ENCODE results near the gene TFAM. TPM values are rescaled to one million over a fixed set of nuclear protein-coding genes. Genes with fewer than 3 reads are reported as not detected.

TFAM gene
- total and polyA plus RNA-seq, 2 donors (not counting 1 experiment from before 2014, with no cell fraction given), result 8.2 to 38.4 TPM

- H3K9me3 ChIP-seq (ENCODE audit: control extremely low read depth in 1 of 3, control insufficient read depth in 2 of 3, insufficient read depth in 1 of 3, low read length in 2 of 3), result no peaks in the 10 kb centered on the region
- ChIA-PET POLR2A (interaction anchor here (0.5 to 1.7 kb wide), 3 partner anchors 49 to 123 kb away, joined by 4 to 16 read pairs (median 7); partner anchors contain the start of genes CISD1, IPMK and UBE2D1), CTCF (interaction anchor here (0.6 to 2.6 kb wide), 14 partner anchors 18 to 1844 kb away, joined by 3 to 15 read pairs (median 3); partner anchors contain the start of genes CCDC6, CISD1, IPMK and UBE2D1)
- DNase-seq (no peak), ATAC-seq (ENCODE audit: low read depth) (peak; percentile 2)
- peaks cover 24 to 29% of the 10 kb centered on the region in 2 donors for H3K4me1 ChIP-seq (ENCODE audit: control insufficient read depth in 2 of 2, insufficient read depth in 2 of 2, low read length in 2 of 2)
- peak overlapping the region; percentile 84 to 97 for H3K27ac ChIP-seq (ENCODE audit: low read length in 2 of 2)
- Mint-ChIP-seq H3K9me3 (ENCODE audit: insufficient read depth) (no peaks in the 10 kb centered on the region), H3K4me1 (peaks cover 38% of the 10 kb centered on the region), H3K4me3 (peak overlapping the region; percentile 92), H3K27me3 (no peaks in the 10 kb centered on the region), H3K27ac (peak overlapping the region; percentile 96)
- intact Hi-C loops (cut with micrococcal nuclease), result loop anchor here (2.0 to 10.0 kb wide), 2 partner anchors 94 to 1520 kb away; partner anchors contain the start of gene CCDC6
- peak overlapping the region; percentile 94 for H3K9ac ChIP-seq (ENCODE audit: low read length)
- H2AFZ ChIP-seq (ENCODE audit: insufficient read depth, low read depth, low read length, poor library complexity, severe bottlenecking), result peak overlapping the region; percentile 85
- 2% methylated on average over 10 of the region's 12 CpGs for WGBS (ENCODE audit: insufficient coverage)
- H4K20me1 ChIP-seq (ENCODE audit: control insufficient read depth, insufficient read depth, low read length, poor library complexity, severe bottlenecking), result no peaks in the 10 kb centered on the region
- peak overlapping the region; percentile 73 to 89 (median 82) for H3K4me3 ChIP-seq (ENCODE audit: control extremely low read depth in 1 of 5, extremely low read depth in 1 of 5, insufficient read depth in 1 of 5, low read depth in 2 of 5, low read length in 4 of 5)
- H3K36me3 ChIP-seq (replicated peaks in 1 of 2; ENCODE audit: control extremely low read depth in 1 of 2, control insufficient read depth in 1 of 2, extremely low read depth in 1 of 2, insufficient read depth in 2 of 2, low read length in 1 of 2), result peaks cover 2 to 16% of the 10 kb centered on the region in 2 experiments
- peaks cover 35% of the 10 kb centered on the region for H3K79me2 ChIP-seq (ENCODE audit: control insufficient read depth, insufficient read depth, low read length)
- H3K4me2 ChIP-seq (replicated peaks; ENCODE audit: low read depth, low read length, poor library complexity, severe bottlenecking), result peak overlapping the region; percentile 87
- no peaks in the 10 kb centered on the region for H3K27me3 ChIP-seq (replicated peaks in 1 of 4; ENCODE audit: control extremely low read depth in 1 of 4, control insufficient read depth in 3 of 4, insufficient read depth in 4 of 4, low read length in 3 of 4)
- TF ChIP-seq EZH2 (IDR thresholded peaks at IDR 0.05; ENCODE audit: borderline replicate concordance, insufficient read depth, low read depth, low read length, poor library complexity, severe bottlenecking), result no peak
- no peak for TF ChIP-seq CTCF (IDR thresholded peaks at IDR 0.05)
These were observed 639 bp upstream of the TFAM start for GRCh38 chr10:58384544-58384998.

GRCh38 chr10:58385784-58386112 lies 538 bp downstream of the TFAM start:
- Mint-ChIP-seq H3K4me1 (peaks cover 43% of the 10 kb centered on the region), H3K27me3 (no peaks in the 10 kb centered on the region), H3K4me3 (peak overlapping the region; percentile 92), H3K27ac (peak overlapping the region; percentile 96), H3K9me3 (ENCODE audit: insufficient read depth) (no peaks in the 10 kb centered on the region)
- H3K36me3 ChIP-seq (replicated peaks in 1 of 2; ENCODE audit: control extremely low read depth in 1 of 2, control insufficient read depth in 1 of 2, extremely low read depth in 1 of 2, insufficient read depth in 2 of 2, low read length in 1 of 2), result peaks cover 2 to 28% of the 10 kb centered on the region in 2 experiments
- ChIA-PET POLR2A (no interaction called here), CTCF (interaction anchor here (1.0 to 2.6 kb wide), 3 partner anchors 10 to 209 kb away, joined by 3 to 15 read pairs (median 5); no protein-coding TSS in a partner anchor)
- no peaks in the 10 kb centered on the region for H4K20me1 ChIP-seq (ENCODE audit: control insufficient read depth, insufficient read depth, low read length, poor library complexity, severe bottlenecking)
- peaks cover 37% of the 10 kb centered on the region for H3K79me2 ChIP-seq (ENCODE audit: control insufficient read depth, insufficient read depth, low read length)
- peak overlapping the region; percentile 84 to 97 for H3K27ac ChIP-seq (ENCODE audit: low read length in 2 of 2)
- no peak for ATAC-seq (ENCODE audit: low read depth)
- H2AFZ ChIP-seq (ENCODE audit: insufficient read depth, low read depth, low read length, poor library complexity, severe bottlenecking), result peak overlapping the region; percentile 85
- no peaks in the 10 kb centered on the region for H3K9me3 ChIP-seq (ENCODE audit: control extremely low read depth in 1 of 3, control insufficient read depth in 2 of 3, insufficient read depth in 1 of 3, low read length in 2 of 3)
- no peaks in the 10 kb centered on the region for H3K27me3 ChIP-seq (replicated peaks in 1 of 4; ENCODE audit: control extremely low read depth in 1 of 4, control insufficient read depth in 3 of 4, insufficient read depth in 4 of 4, low read length in 3 of 4)
- peak overlapping the region; percentile 73 to 89 (median 82) for H3K4me3 ChIP-seq (ENCODE audit: control extremely low read depth in 1 of 5, extremely low read depth in 1 of 5, insufficient read depth in 1 of 5, low read depth in 2 of 5, low read length in 4 of 5)
- H3K4me2 ChIP-seq (replicated peaks; ENCODE audit: low read depth, low read length, poor library complexity, severe bottlenecking), result peak overlapping the region; percentile 87
- intact Hi-C loops (cut with micrococcal nuclease), result loop anchor here (1.0 to 10.0 kb wide), 6 partner anchors 51 to 1519 kb away; partner anchors contain the start of genes CCDC6 and CISD1
- TF ChIP-seq CTCF (IDR thresholded peaks at IDR 0.05) (no peak), EZH2 (IDR thresholded peaks at IDR 0.05; ENCODE audit: borderline replicate concordance, insufficient read depth, low read depth, low read length, poor library complexity, severe bottlenecking) (no peak)
- peaks cover 24 to 29% of the 10 kb centered on the region in 2 donors for H3K4me1 ChIP-seq (ENCODE audit: control insufficient read depth in 2 of 2, insufficient read depth in 2 of 2, low read length in 2 of 2)
- WGBS (ENCODE audit: insufficient coverage), result 0% methylated on average over 9 of the region's 15 CpGs
- no peak for DNase-seq
- peak overlapping the region; percentile 94 for H3K9ac ChIP-seq (ENCODE audit: low read length)

Measured in B cell (primary cell).